Stimulated activated CD4-positive, alpha-beta T cell treated with anti-CD3 and anti-CD28 coated beads, Interleukin-15, amount 100 ng/mL, for 24 hours (primary cell): ENCODE data around the gene NXT1.
"Not testable (repeated sequence)": the region's sequence is repeated elsewhere in the genome, so short reads cannot be mapped to it uniquely, and the experiment has no call there.

Source experiments
- DNase-seq: peaks from one replicate; pipeline ENCODE4 v3.0.0-alpha.2; 2020

Gene NXT1

GRCh38 chr20:23350196-23350903 lies at the start of gene NXT1:
NXT1 (plus strand) TSS chr20:23350791; CDS start chr20:23354042, 3,251 bp downstream.
- peak; percentile 95 for DNase-seq

- DNase-seq = no peak
These were observed 49.0 kb upstream of the NXT1 start for GRCh38 chr20:23301436-23302050.

- DNase-seq = no peak
These were observed 48.2 kb upstream of the NXT1 start for GRCh38 chr20:23302386-23302785.

DNA sequence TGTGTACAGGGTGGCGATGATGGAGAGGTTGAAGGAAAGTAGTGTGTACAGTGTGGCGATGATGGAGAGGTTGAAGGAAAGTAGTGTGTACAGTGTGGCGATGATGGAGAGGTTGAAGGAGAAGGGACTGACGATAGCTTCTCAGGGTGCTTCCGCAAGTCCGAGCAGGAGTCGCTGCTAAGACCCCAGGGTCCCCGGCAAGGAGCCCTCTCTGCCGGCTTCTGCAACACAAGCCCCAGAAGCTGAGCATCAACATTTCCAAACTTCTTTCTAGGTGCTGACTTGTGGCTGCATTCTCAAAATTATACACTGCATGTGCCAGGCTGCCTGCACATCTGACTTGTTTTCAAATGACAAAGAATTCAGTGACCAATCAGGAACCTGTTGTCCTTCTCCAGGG lies 47.8 kb upstream of the NXT1 start:
- no peak for DNase-seq

DNA sequence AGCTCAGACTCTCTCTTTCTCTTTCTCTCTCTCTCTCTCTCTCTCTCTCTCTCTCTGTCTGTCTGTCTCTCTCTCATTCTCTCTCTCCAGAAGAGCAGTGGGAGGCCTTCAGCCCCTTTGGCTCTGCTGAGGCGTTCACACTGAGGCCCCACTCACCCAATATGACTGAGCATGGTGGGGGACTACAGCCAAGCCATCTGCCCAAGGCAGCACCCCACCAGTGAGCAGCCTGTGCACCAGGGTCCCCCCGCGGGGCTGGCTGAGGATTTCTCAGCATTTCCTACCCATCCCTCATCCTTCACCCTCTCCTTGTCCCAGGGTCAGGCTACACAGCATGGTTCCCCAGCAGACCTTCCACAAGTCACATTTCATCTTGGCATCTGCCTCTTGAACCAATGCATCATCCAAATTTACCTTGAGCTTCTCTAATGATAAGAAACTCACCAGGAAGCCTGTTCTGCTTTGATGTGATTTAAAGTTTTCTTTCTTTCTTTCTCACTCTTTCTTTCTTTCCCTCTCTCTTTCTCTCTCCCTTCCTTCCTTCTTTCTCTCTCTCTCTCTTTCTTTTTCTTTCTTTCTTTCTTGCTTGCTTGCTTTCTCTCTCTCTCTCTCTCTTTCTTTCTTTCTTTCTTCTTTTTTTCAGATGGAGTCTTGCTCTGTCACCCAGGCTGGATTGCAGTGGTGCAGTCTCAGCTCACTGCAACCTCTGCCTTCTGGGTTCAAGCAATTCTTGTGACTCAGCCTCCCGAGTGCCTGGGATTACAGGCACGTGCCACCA lies 47.1 kb upstream of the NXT1 start:
- no peak for DNase-seq

DNA sequence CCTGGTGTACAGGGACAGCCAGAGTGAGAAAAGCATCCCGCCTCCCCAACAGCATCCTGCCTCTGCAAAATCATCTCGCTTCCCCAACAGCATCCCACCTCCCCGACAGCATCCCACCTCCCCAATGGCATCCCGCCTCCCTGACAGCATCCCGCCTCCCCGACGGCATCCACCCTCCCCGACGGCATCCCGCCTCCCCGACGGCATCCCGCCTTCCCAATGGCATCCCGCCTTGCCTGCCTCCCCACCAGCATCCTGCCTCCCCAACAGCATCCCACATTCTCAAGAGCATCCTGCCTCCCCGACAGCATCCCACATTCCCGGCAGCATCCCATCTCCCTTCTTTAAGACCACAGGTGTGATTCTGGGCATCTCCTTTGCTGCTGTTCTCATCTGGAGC lies 46.0 kb upstream of the NXT1 start:
- no peak for DNase-seq

DNA sequence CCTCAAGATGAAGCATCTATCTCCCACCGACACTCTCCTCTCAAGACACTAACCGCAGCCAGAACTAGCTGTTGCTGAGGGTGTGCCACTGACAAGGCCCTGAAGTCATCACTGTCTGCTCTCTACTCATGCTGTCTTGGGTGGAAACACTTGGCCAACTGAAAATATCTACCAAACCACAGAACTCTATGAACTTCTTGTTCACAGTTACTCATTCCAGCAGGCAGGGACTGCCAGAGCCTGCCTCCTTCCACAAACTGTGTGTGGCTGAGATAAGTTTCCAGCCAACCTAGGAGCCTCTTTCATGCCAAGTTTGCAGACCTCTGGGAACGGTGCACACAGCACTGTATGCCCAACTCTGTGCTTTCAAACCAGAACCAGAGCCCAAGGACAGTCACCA lies 45.5 kb upstream of the NXT1 start:
- no peak for DNase-seq

DNA sequence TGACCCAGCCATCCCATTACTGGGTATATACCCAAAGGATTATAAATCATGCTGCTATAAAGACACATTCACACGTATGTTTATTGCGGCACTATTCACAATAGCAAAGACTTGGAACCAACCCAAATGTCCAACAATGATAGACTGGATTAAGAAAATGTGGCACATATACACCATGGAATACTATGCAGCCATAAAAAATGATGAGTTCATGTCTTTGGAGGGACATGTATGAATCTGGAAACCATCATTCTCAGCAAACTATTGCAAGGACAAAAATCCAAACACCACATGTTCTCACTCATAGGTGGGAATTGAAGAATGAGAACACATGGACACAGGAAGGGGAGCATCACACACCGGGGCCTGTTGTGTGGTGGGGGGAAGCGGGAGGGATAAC lies 43.2 kb upstream of the NXT1 start:
- not testable (repeated sequence) for DNase-seq

GRCh38 chr20:23308024-23308423 lies 42.6 kb upstream of the NXT1 start:
- DNase-seq = no peak

DNA sequence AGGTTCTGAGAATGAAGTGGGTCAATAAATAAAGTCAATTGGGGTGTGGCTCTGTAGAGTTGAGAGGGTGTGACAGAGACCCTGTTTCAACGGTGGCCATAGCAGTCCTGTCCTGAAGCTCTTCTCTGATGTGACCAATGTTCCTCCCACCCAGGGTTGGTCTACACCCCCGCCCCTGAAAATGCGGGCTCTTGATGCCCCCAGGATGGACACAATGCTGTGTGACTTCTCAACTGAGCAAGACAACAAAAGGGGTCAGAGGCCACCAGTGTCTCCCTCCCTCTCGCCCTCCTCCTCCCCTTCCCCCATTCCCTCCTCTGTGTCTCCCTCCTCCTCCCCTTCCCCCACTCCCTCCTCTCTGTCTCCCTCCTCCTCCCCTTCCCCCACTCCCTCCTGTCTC lies 41.7 kb upstream of the NXT1 start:
- no peak for DNase-seq

GRCh38 chr20:23309781-23310180 lies 40.8 kb upstream of the NXT1 start:
- no peak for DNase-seq

GRCh38 chr20:23311947-23312506 lies 38.6 kb upstream of the NXT1 start:
- DNase-seq = no peak

DNA sequence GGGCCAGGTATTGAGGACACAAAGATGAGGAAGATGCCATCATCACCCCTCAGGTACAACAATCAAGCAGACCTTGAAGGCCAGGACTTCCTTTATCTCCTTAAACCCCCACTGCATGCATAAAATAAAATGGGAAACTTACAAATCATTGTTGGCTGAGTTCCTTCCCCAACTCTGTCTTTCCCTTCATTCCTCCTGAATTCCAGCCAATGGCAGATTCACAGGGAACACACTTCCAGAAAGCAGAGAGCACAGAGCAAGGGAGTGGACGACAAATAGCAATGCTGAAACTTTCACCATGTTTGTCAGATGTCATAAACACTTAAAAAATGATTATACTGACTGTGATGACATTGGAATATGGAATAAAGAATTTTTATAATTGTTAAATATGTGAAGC lies 37.3 kb upstream of the NXT1 start:
- DNase-seq = no peak

- no peak for DNase-seq
These were observed 35.9 kb upstream of the NXT1 start for GRCh38 chr20:23314699-23315098.

GRCh38 chr20:23315099-23315498 lies 35.5 kb upstream of the NXT1 start:
- DNase-seq = no peak

DNA sequence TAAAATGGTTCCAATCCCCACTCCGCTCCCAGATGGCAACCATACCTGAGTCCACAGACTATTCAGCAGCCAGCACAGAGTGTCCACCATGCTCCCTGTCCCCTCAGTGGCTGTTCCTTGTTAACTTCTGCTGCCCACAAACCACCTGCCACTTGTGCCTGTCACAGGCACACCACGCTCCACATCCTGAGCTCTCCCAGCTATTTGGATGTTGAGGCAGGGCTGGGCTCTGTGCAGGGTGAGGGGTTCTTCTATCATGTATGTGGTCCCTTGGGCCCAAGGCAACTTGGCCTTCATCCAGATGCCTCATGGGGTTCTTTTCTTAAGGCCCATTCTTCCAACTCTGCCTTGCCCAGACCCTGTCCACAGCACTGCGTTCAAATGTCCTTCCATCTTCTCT lies 34.0 kb upstream of the NXT1 start:
- no peak for DNase-seq

DNA sequence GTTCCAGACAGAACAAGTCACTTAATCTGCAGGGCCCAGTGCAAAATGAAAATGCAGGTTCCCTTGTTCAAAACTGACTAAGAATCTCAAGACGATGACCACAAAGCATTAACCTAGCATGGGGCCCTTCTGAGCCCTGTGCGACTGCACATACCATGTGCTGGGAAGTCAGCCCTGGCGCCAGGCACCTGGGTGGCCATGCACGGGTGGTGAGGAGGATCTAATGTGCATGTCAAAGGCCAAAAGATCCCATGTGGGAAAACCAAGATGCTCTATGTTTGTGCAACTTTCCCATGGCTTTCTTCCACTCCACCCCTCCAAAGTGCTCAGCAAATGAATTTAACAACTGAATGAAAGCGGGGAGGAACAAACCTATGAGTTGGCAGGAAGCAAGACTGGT lies 33.5 kb upstream of the NXT1 start:
- no peak for DNase-seq

GRCh38 chr20:23318347-23318746 lies 32.2 kb upstream of the NXT1 start:
- no peak for DNase-seq

GRCh38 chr20:23320317-23320716 lies 30.3 kb upstream of the NXT1 start:
- DNase-seq = no peak

DNA sequence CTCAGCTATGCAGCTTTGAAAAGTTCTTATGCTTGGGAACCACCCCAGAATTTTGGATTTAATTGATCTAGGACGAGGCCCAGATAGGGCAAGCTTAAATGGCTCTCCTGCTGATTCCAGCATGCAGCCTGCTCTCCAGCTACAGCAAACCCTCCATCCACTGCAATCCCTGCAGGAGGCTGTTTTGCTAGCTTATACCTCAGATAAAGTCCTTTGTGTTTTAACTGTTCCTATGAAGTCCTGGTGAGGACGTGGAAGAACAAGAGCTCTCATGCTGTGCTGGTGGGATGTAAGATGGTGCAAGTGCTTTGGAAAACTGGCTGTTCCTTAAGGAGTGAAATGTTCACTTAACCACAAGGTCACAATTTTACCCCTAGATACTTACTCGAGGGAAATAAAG lies 25.5 kb upstream of the NXT1 start:
- no peak for DNase-seq

- no peak for DNase-seq
These were observed 23.8 kb upstream of the NXT1 start for GRCh38 chr20:23326774-23327173.

GRCh38 chr20:23327617-23328333 lies 22.8 kb upstream of the NXT1 start:
- no peak for DNase-seq
